ENCODE data around the gene PAQR8. TPM values are rescaled to one million over a fixed set of nuclear protein-coding genes. Genes with fewer than 3 reads are reported as not detected.

PAQR8 gene
- total RNA-seq, 2 experiments from 2014 or later, result 5.5 to 6.2 TPM

DNA sequence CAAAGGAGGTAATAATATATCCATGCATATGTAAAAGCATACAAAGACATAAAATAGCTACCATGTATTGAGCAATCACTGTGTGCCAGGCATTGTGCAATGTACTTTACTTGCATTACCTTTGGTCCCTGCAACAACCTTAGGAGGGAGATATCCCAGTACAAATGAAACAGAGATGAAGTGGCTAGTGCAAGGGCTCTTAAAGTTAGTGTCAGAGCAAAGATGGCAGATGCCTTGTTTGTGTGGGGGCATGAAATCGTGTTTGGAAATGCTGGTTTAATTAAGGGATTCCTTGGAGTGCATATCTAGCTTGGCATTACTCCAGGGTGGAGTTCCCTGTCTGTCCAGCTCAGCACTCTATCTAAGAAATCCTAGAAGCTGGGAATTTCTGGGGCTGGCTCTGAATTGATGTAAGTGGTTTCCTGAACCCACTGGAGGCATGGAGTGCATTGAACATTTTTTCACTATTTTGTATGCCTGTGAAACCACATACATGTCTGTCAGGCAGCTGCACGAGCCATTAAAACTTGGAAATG lies 9.8 kb downstream of the PAQR8 start:
- H2AFZ ChIP-seq (ENCODE audit: low read length), result no peak overlapping the region
- intact Hi-C loops (cut with micrococcal nuclease; ENCODE audit: unreplicated experiment), result no loop called here
- peaks cover 4% of the 10 kb centered on the region; the same call in 1 of the 2 replicates for H3K9me3 ChIP-seq (ENCODE audit: low read length)
- POLR2A ChIA-PET, result interaction anchor here (0.7 to 1.4 kb wide), 5 partner anchors 10 to 77 kb away, joined by 3 to 6 read pairs (median 3); partner anchors contain the start of gene PAQR8
- CTCF ChIA-PET (ENCODE audit: unreplicated experiment), result no interaction called here
- no peaks in the 10 kb centered on the region for H3K9me2 ChIP-seq (ENCODE audit: insufficient read depth, low read length)
- TF ChIP-seq, protein P1, sequence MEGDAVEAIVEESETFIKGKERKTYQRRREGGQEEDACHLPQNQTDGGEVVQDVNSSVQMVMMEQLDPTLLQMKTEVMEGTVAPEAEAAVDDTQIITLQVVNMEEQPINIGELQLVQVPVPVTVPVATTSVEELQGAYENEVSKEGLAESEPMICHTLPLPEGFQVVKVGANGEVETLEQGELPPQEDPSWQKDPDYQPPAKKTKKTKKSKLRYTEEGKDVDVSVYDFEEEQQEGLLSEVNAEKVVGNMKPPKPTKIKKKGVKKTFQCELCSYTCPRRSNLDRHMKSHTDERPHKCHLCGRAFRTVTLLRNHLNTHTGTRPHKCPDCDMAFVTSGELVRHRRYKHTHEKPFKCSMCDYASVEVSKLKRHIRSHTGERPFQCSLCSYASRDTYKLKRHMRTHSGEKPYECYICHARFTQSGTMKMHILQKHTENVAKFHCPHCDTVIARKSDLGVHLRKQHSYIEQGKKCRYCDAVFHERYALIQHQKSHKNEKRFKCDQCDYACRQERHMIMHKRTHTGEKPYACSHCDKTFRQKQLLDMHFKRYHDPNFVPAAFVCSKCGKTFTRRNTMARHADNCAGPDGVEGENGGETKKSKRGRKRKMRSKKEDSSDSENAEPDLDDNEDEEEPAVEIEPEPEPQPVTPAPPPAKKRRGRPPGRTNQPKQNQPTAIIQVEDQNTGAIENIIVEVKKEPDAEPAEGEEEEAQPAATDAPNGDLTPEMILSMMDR (conservative IDR thresholded peaks at IDR 0.05; ENCODE audit: low read length), result no peak
- TF ChIP-seq EZH2phosphoT487 (IDR thresholded peaks at IDR 0.05; ENCODE audit: borderline replicate concordance, low read depth, low read length), result no peak
- no peaks in the 10 kb centered on the region for H4K20me1 ChIP-seq (ENCODE audit: insufficient read depth, low read length)
- no peak overlapping the region for H3K4me2 ChIP-seq (ENCODE audit: low read length)
- H3K4me1 ChIP-seq (ENCODE audit: insufficient read depth, low read length, poor library complexity, severe bottlenecking), result peaks cover 8% of the 10 kb centered on the region
- peaks cover 16% of the 10 kb centered on the region; the same call in 1 of the 2 replicates for H3K36me3 ChIP-seq (ENCODE audit: insufficient read depth, low read length)
- no peak overlapping the region for H3K27ac ChIP-seq (ENCODE audit: low read depth, low read length, poor library complexity, severe bottlenecking)
- DNase-seq (ENCODE audit: low spot score), result no peak
- no peak overlapping the region for H3K4me3 ChIP-seq (ENCODE audit: low read depth, low read length, poor library complexity, severe bottlenecking)
- no TSS peak for BruUV-seq (replicated peaks)
- no peaks in the 10 kb centered on the region for H3K79me2 ChIP-seq (ENCODE audit: insufficient read depth, low read depth, low read length)

DNA sequence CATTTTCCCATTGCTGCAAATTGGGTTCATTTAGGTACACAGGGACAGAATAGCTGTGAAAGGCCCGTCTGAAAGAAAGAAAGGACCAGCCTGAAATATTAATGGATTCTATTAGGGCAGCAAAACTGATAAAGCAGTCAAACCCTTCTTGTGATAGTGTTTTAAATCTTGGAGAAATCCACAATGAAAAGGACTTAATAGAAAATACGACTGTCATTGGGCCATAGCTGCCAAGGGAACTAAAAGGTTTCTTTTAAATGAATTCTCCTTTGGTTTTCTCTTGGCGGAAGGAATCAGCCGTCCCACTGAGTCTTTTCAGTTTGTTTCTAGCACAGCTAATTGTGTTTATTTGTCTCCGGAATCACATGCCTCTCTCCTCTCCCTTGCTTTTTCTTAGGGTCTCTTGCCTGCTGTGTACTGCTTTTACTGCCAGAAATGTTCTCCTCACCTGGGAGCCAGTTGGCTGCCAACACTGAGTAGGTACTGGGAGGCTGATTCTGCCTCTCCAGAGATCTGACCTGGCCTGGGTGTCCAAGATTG lies 11.3 kb downstream of the PAQR8 start:
- no peak overlapping the region for H3K27ac ChIP-seq (ENCODE audit: low read depth, low read length, poor library complexity, severe bottlenecking)
- TF ChIP-seq, protein P1 (conservative IDR thresholded peaks at IDR 0.05; ENCODE audit: low read length), result no peak
- TF ChIP-seq EZH2phosphoT487 (IDR thresholded peaks at IDR 0.05; ENCODE audit: borderline replicate concordance, low read depth, low read length), result no peak
- peaks cover 16% of the 10 kb centered on the region; the same call in 1 of the 2 replicates for H3K36me3 ChIP-seq (ENCODE audit: insufficient read depth, low read length)
- intact Hi-C loops (cut with micrococcal nuclease; ENCODE audit: unreplicated experiment), result no loop called here
- BruUV-seq (replicated peaks), result no TSS peak
- H3K79me2 ChIP-seq (ENCODE audit: insufficient read depth, low read depth, low read length), result no peaks in the 10 kb centered on the region
- peaks cover 22% of the 10 kb centered on the region for H3K4me1 ChIP-seq (ENCODE audit: insufficient read depth, low read length, poor library complexity, severe bottlenecking)
- no peaks in the 10 kb centered on the region for H4K20me1 ChIP-seq (ENCODE audit: insufficient read depth, low read length)
- H3K4me2 ChIP-seq (ENCODE audit: low read length), result no peak overlapping the region
- H3K9me3 ChIP-seq (ENCODE audit: low read length), result peaks cover 4% of the 10 kb centered on the region; the same call in 1 of the 2 replicates
- DNase-seq (ENCODE audit: low spot score), result no peak
- CTCF ChIA-PET (ENCODE audit: unreplicated experiment), result no interaction called here
- no peaks in the 10 kb centered on the region for H3K9me2 ChIP-seq (ENCODE audit: insufficient read depth, low read length)
- H3K4me3 ChIP-seq (ENCODE audit: low read depth, low read length, poor library complexity, severe bottlenecking), result no peak overlapping the region
- POLR2A ChIA-PET, result interaction anchor here (0.6 to 1.1 kb wide), 2 partner anchors 9 to 79 kb away, joined by 3 read pairs; no protein-coding TSS in a partner anchor
- H2AFZ ChIP-seq (ENCODE audit: low read length), result no peak overlapping the region

DNA sequence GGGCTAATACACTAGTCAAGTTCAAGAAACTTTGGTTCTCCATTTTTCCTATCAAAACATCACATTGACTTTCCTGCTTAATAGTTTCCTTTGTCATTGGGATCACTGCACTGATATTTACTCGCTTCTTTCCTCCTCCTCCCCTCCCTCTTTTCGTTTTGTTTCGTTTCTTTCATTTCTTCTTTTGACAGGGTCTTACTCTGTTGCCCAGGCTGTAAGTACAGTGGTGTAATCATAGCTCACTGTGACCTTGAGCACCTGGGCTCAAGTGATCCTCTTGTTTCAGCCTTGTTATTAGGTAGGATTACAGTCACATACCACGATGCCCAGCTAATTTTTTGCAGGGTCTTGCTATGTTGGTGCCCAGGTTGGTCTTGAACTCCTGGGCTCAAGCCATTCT lies 12.3 kb downstream of the PAQR8 start:
- ChIA-PET CTCF (ENCODE audit: unreplicated experiment) (no interaction called here), POLR2A (interaction anchor here (1.3 kb wide), 1 partner anchor 8 kb away, joined by 4 read pairs; no protein-coding TSS in a partner anchor)
- no peaks in the 10 kb centered on the region for H3K79me2 ChIP-seq (ENCODE audit: insufficient read depth, low read depth, low read length)
- intact Hi-C loops (cut with micrococcal nuclease; ENCODE audit: unreplicated experiment), result no loop called here
- H3K4me2 ChIP-seq (ENCODE audit: low read length), result no peak overlapping the region
- no peak for DNase-seq (ENCODE audit: low spot score)
- H2AFZ ChIP-seq (ENCODE audit: low read length), result no peak overlapping the region
- no peak overlapping the region for H3K4me3 ChIP-seq (ENCODE audit: low read depth, low read length, poor library complexity, severe bottlenecking)
- no peaks in the 10 kb centered on the region for H4K20me1 ChIP-seq (ENCODE audit: insufficient read depth, low read length)
- no peak overlapping the region for H3K27ac ChIP-seq (ENCODE audit: low read depth, low read length, poor library complexity, severe bottlenecking)
- H3K4me1 ChIP-seq (ENCODE audit: insufficient read depth, low read length, poor library complexity, severe bottlenecking), result peaks cover 22% of the 10 kb centered on the region
- TF ChIP-seq, protein P1 (conservative IDR thresholded peaks at IDR 0.05; ENCODE audit: low read length), result no peak
- no peak for TF ChIP-seq EZH2phosphoT487 (IDR thresholded peaks at IDR 0.05; ENCODE audit: borderline replicate concordance, low read depth, low read length)
- no peaks in the 10 kb centered on the region for H3K9me2 ChIP-seq (ENCODE audit: insufficient read depth, low read length)
- H3K9me3 ChIP-seq (ENCODE audit: low read length), result peaks cover 4% of the 10 kb centered on the region; the same call in 1 of the 2 replicates
- no TSS peak for BruUV-seq (replicated peaks)
- peaks cover 16% of the 10 kb centered on the region; the same call in 1 of the 2 replicates for H3K36me3 ChIP-seq (ENCODE audit: insufficient read depth, low read length)
